ENCODE measurements around the gene ELK3.

Gene ELK3

GRCh38 chr12:96228566-96229248, 34.5 kb downstream of the ELK3 start:
- no peak for DNase-seq (ENCODE audit: low read depth, low spot score)
- H3K27ac ChIP-seq, result peak overlapping the region; percentile 54

- no peak overlapping the region for H3K27ac ChIP-seq
These were observed 36.5 kb downstream of the ELK3 start for GRCh38 chr12:96230646-96231045.

GRCh38 chr12:96233168-96233567, 39.0 kb downstream of the ELK3 start:
- no peak overlapping the region for H3K27ac ChIP-seq
- no peak for DNase-seq (ENCODE audit: low read depth, low spot score)

More at GRCh38 chr12:96230646-96231045, 36.5 kb downstream of the ELK3 start:
- no peak for DNase-seq (ENCODE audit: low read depth, low spot score)

GRCh38 chr12:96233939-96234461, 39.8 kb downstream of the ELK3 start:
- no peak for DNase-seq (ENCODE audit: low read depth, low spot score)
- peak overlapping the region; percentile 3 for H3K27ac ChIP-seq

GRCh38 chr12:96234591-96235483, 40.7 kb downstream of the ELK3 start:
- H3K27ac ChIP-seq, result no peak overlapping the region
- no peak for DNase-seq (ENCODE audit: low read depth, low spot score)

- no peak overlapping the region for H3K27ac ChIP-seq
These were observed 41.3 kb downstream of the ELK3 start for GRCh38 chr12:96235484-96235826.

GRCh38 chr12:96236221-96236822, 42.1 kb downstream of the ELK3 start:
- peak overlapping the region; percentile 66 for H3K27ac ChIP-seq
- DNase-seq (ENCODE audit: low read depth, low spot score), result no peak

More at GRCh38 chr12:96235484-96235826, 41.3 kb downstream of the ELK3 start:
- DNase-seq (ENCODE audit: low read depth, low spot score), result no peak

- DNase-seq (ENCODE audit: low read depth, low spot score), result no peak
- peak overlapping the region; percentile 66 for H3K27ac ChIP-seq
These were observed 42.9 kb downstream of the ELK3 start for GRCh38 chr12:96237035-96237434.

- DNase-seq (ENCODE audit: low read depth, low spot score), result peak; percentile 50
- peak overlapping the region; percentile 66 for H3K27ac ChIP-seq
These were observed 43.4 kb downstream of the ELK3 start for GRCh38 chr12:96237465-96238077.

GRCh38 chr12:96238336-96239047, 44.3 kb downstream of the ELK3 start:
- peak overlapping the region; percentile 66 for H3K27ac ChIP-seq
- no peak for DNase-seq (ENCODE audit: low read depth, low spot score)

- no peak for DNase-seq (ENCODE audit: low read depth, low spot score)
- H3K27ac ChIP-seq, result no peak overlapping the region
These were observed 45.8 kb downstream of the ELK3 start for GRCh38 chr12:96239711-96240635.

- H3K27ac ChIP-seq, result no peak overlapping the region
- no peak for DNase-seq (ENCODE audit: low read depth, low spot score)
These were observed 46.5 kb downstream of the ELK3 start for GRCh38 chr12:96240656-96241055.

GRCh38 chr12:96241431-96241830, 47.3 kb downstream of the ELK3 start:
- DNase-seq (ENCODE audit: low read depth, low spot score), result no peak
- H3K27ac ChIP-seq, result no peak overlapping the region

GRCh38 chr12:96241846-96242256, 47.7 kb downstream of the ELK3 start:
- H3K27ac ChIP-seq, result no peak overlapping the region
- no peak for DNase-seq (ENCODE audit: low read depth, low spot score)

- H3K27ac ChIP-seq, result no peak overlapping the region
- DNase-seq (ENCODE audit: low read depth, low spot score), result no peak
These were observed 48.4 kb downstream of the ELK3 start for GRCh38 chr12:96242597-96242996.

GRCh38 chr12:96244826-96245225, 50.7 kb downstream of the ELK3 start:
- H3K27ac ChIP-seq, result no peak overlapping the region
- no peak for DNase-seq (ENCODE audit: low read depth, low spot score)

GRCh38 chr12:96246926-96247505, 52.8 kb downstream of the ELK3 start:
- no peak for DNase-seq (ENCODE audit: low read depth, low spot score)
- H3K27ac ChIP-seq, result no peak overlapping the region

GRCh38 chr12:96247563-96247962, 53.4 kb downstream of the ELK3 start:
- no peak overlapping the region for H3K27ac ChIP-seq

More at GRCh38 chr12:96247563-96247962, 53.4 kb downstream of the ELK3 start:
- no peak for DNase-seq (ENCODE audit: low read depth, low spot score)

All from epithelial cell of prostate (primary cell).